Measurements from ENCODE around the gene BEST4. TPM values are rescaled to one million over a fixed set of nuclear protein-coding genes. Genes with fewer than 3 reads are reported as not detected.
"Not testable (repeated sequence)": the region's sequence is repeated elsewhere in the genome, so short reads cannot be mapped to it uniquely, and the experiment has no call there.

Gene BEST4
- total RNA-seq, 2 donors from 2014 or later, result 4.1 TPM; not detected in 1

- H3K4me3 ChIP-seq, result peak overlapping the region; percentile 76
- H3K27ac ChIP-seq, result no peak overlapping the region
- H3K4me1 ChIP-seq (ENCODE audit: control insufficient read depth in 1 of 2, low read depth in 2 of 2), result peaks cover 5 to 8% of the 10 kb centered on the region in 2 donors
- TF ChIP-seq CTCF (IDR thresholded peaks at IDR 0.05), result no peak
- H3K27me3 ChIP-seq (replicated peaks; ENCODE audit: insufficient read depth), result no peaks in the 10 kb centered on the region
- no peaks in the 10 kb centered on the region for H3K36me3 ChIP-seq
- H3K9me3 ChIP-seq, result no peaks in the 10 kb centered on the region
- ATAC-seq (ENCODE audit: insufficient number of reproducible peaks, low FRiP score, low read depth), result no peak
- DNase-seq (ENCODE audit: low spot score), result no peak
Measured at GRCh38 chr1:44740179-44740617, 47.8 kb downstream of the BEST4 start.

- no peaks in the 10 kb centered on the region for H3K36me3 ChIP-seq
- H3K4me1 ChIP-seq (ENCODE audit: control insufficient read depth in 1 of 2, low read depth in 2 of 2), result peaks cover 5 to 8% of the 10 kb centered on the region in 2 donors
- no peaks in the 10 kb centered on the region for H3K9me3 ChIP-seq
- peak within 1 kb of the TSS; percentile 76 for H3K4me3 ChIP-seq
- DNase-seq (ENCODE audit: low spot score) (peak; percentile 89), ATAC-seq (ENCODE audit: insufficient number of reproducible peaks, low FRiP score, low read depth) (peak; percentile 92)
- TF ChIP-seq CTCF (IDR thresholded peaks at IDR 0.05), result no peak
- no peaks in the 10 kb centered on the region for H3K27me3 ChIP-seq (replicated peaks; ENCODE audit: insufficient read depth)
- H3K27ac ChIP-seq, result peak within 1 kb of the TSS; percentile 80 to 86
Measured at GRCh38 chr1:44739307-44740178, 48.4 kb downstream of the BEST4 start, which contains the start of gene KIF2C. KIF2C (plus strand) TSS chr1:44739837; CDS start chr1:44739933, 96 bp downstream.

GRCh38 chr1:44738953-44739306 is 49.0 kb downstream of the BEST4 start:
- Histone ChIP-seq H3K27ac (peak overlapping the region; percentile 80 to 86), H3K4me3 (peak overlapping the region; percentile 76)
- DNase-seq (ENCODE audit: low spot score); H3K9me3 ChIP-seq; H3K4me1 ChIP-seq (ENCODE audit: control insufficient read depth in 1 of 2, low read depth in 2 of 2); H3K36me3 ChIP-seq; ATAC-seq (ENCODE audit: insufficient number of reproducible peaks, low FRiP score, low read depth); H3K27me3 ChIP-seq (replicated peaks; ENCODE audit: insufficient read depth): not testable (repeated sequence)

GRCh38 chr1:44735992-44736391 is 52.0 kb downstream of the BEST4 start:
- Histone ChIP-seq H3K27me3 (replicated peaks; ENCODE audit: insufficient read depth) (no peaks in the 10 kb centered on the region), H3K27ac (no peak overlapping the region), H3K4me3 (no peak overlapping the region), H3K36me3 (no peaks in the 10 kb centered on the region), H3K4me1 (ENCODE audit: control insufficient read depth in 1 of 2, low read depth in 2 of 2) (peaks cover 5 to 9% of the 10 kb centered on the region in 2 donors), H3K9me3 (no peaks in the 10 kb centered on the region)
- no peak for TF ChIP-seq CTCF (IDR thresholded peaks at IDR 0.05)
- DNase-seq (ENCODE audit: low spot score) (no peak), ATAC-seq (ENCODE audit: insufficient number of reproducible peaks, low FRiP score, low read depth) (no peak)

- H3K9me3 ChIP-seq, result no peaks in the 10 kb centered on the region
- DNase-seq (ENCODE audit: low spot score) (no peak), ATAC-seq (ENCODE audit: insufficient number of reproducible peaks, low FRiP score, low read depth) (no peak)
- no peak overlapping the region for H3K4me3 ChIP-seq
- no peak overlapping the region for H3K27ac ChIP-seq
- peaks cover 3 to 13% of the 10 kb centered on the region in 2 donors for H3K4me1 ChIP-seq (ENCODE audit: control insufficient read depth in 1 of 2, low read depth in 2 of 2)
- no peaks in the 10 kb centered on the region for H3K36me3 ChIP-seq
- H3K27me3 ChIP-seq (replicated peaks; ENCODE audit: insufficient read depth), result no peaks in the 10 kb centered on the region
- TF ChIP-seq CTCF (IDR thresholded peaks at IDR 0.05), result no peak
Measured at GRCh38 chr1:44733784-44734183, 54.2 kb downstream of the BEST4 start.

Other genes starting within 250 kb of the BEST4 start
- gene TMEM53, start 113.7 kb downstream of the BEST4 start, total RNA-seq, result 10 to 100 TPM in 1 of 2 donors, 1 to 10 TPM in 1; 3.9 to 12.9 TPM
- 1 to 10 TPM in 1 of 2 donors, under 1 TPM in 1; 0.81 to 5.8 TPM for gene ARMH1, start 113.5 kb downstream of the BEST4 start, total RNA-seq
- gene RNU5D-1, start 57.0 kb downstream of the BEST4 start, total RNA-seq, result not detected
- gene KIF2C, start 48.3 kb downstream of the BEST4 start, total RNA-seq, result under 1 TPM in 1 of 2 donors, not detected in 1; 0.42 TPM
- 1,000 to 10,000 TPM; 1,019 to 1,075 TPM for gene RPS8, start 12.6 kb downstream of the BEST4 start, total RNA-seq
- gene PLK3, start 12.2 kb upstream of the BEST4 start, total RNA-seq, result 100 to 1,000 TPM; 103 to 142 TPM
- not detected for gene DYNLT4, start 19.2 kb upstream of the BEST4 start, total RNA-seq
- 10 to 100 TPM; 18.8 to 53.6 TPM for gene BTBD19, start 20.4 kb upstream of the BEST4 start, total RNA-seq
- gene PTCH2, start 55.1 kb upstream of the BEST4 start, total RNA-seq, result 1 to 10 TPM in 1 of 2 donors, under 1 TPM in 1; 0.95 to 1.3 TPM
- 10 to 100 TPM; 26.4 to 33.8 TPM for gene EIF2B3, start 198.4 kb upstream of the BEST4 start, total RNA-seq
- 10 to 100 TPM; 40.4 to 66.3 TPM for gene HECTD3, start 223.2 kb upstream of the BEST4 start, total RNA-seq
- gene UROD, start 224.1 kb upstream of the BEST4 start, total RNA-seq, result 10 to 100 TPM; 32.7 to 67.4 TPM